NCI-H1048 (cell line): ENCODE measurements around the gene S100A6.
A peak's percentile ranks its signal among the peaks of the same experiment; 100 is the strongest.
"Not testable (repeated sequence)": the region's sequence is repeated elsewhere in the genome, so short reads cannot be mapped to it uniquely, and the experiment has no call there.

Source experiments
- DNase-seq: peaks from one replicate; lab custom pipeline; 2025; lab: John Stamatoyannopoulos, UW

S100A6 gene

DNA sequence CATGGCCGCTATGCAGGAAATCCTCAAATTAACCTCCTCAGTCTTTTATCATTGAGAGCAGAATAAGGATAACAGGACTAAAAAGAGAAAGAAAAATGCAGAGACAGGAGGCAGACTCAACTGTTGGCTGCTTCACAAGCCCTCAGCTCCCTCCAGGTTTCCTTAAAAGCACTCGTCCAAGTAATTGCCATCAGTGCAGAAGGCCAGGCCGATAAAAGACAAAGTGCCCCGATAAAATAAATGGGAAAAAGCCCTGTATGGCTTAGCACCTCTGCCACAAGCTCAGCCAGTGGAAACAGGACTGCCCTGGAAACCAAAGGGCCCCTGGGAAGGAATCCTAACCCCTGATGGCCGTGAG lies 8.1 kb downstream of the S100A6 start:
- DNase-seq = no peak

- DNase-seq = no peak
Measured at GRCh38 chr1:153527023-153527682, 8.6 kb downstream of the S100A6 start.

- no peak for DNase-seq
Measured at GRCh38 chr1:153526132-153526543, 9.7 kb downstream of the S100A6 start.

DNA sequence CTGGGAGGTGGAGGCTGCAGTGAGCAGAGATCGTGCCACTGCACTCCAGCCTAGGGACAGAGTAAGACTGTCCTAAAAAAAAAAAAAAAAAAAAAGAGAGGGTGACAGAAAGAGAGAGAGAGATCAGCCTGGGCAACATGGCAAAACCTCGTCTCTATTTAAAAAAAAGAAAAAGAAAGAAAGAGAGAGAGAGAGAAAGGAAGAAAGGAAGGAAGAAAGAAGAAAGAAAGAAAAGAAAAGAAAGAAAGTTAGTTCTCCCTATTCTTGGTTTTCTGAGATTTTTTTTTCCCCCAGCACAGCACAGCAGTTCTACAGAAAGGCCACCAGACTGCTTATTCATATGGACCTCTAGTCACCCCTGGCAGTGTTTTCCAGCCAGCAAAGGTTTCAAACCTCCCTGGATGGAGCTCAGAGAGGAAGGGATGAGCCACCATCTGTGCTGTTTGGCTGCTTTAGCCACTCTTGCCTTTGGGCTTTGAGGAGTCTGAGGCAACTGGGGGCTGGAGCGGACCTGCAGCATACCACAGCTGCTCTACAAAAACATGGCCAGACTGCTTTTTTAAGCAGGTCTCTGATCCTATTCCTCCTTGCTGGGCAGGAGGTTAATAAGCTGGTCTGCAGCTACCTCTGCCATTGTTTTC lies 10.6 kb downstream of the S100A6 start:
- no peak for DNase-seq

GRCh38 chr1:153522353-153523048 lies 13.3 kb downstream of the S100A6 start:
- DNase-seq = not testable (repeated sequence)

DNA sequence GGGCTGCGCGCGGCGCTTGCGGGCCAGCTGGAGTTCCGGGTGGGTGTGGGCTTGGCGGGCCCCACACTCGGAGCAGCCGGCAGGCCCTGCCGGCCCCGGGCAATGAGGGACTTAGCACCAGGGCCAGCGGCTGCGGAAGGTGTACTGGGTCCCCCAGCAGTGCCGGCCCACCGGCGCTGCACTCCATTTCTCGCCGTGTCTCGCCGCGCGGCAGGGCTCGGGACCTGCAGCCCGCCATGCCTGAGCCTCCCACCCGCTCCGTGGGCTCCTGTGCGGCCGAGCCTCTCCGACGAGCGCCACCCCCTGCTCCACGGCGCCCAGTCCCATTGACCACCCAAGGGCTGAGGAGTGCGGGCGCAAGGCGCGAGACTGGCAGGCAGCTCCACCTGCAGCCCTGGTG lies 14.0 kb downstream of the S100A6 start:
- not testable (repeated sequence) for DNase-seq

- no peak for DNase-seq
Measured at GRCh38 chr1:153520818-153521476, 14.8 kb downstream of the S100A6 start.

GRCh38 chr1:153520137-153520691 lies 15.6 kb downstream of the S100A6 start:
- not testable (repeated sequence) for DNase-seq

DNA sequence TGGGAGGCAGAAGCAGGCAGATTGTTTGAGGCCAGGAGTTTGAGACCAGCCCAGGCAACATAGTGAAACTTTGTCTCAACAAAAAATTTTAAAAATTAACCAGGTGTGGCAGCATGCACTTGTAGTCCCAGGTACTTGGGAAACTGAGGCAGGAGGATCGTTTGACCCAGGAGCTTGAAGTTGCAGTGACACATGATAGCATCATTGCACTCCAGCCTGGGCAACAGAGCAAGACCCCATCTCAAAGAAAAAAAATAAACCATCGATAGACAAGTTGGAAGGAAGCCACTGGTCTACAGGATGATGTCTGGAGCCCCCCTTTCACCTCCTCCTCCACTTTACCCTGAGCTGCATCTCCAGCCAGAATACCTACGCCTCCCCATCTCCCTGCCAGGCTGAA lies 16.5 kb downstream of the S100A6 start:
- DNase-seq = no peak

DNA sequence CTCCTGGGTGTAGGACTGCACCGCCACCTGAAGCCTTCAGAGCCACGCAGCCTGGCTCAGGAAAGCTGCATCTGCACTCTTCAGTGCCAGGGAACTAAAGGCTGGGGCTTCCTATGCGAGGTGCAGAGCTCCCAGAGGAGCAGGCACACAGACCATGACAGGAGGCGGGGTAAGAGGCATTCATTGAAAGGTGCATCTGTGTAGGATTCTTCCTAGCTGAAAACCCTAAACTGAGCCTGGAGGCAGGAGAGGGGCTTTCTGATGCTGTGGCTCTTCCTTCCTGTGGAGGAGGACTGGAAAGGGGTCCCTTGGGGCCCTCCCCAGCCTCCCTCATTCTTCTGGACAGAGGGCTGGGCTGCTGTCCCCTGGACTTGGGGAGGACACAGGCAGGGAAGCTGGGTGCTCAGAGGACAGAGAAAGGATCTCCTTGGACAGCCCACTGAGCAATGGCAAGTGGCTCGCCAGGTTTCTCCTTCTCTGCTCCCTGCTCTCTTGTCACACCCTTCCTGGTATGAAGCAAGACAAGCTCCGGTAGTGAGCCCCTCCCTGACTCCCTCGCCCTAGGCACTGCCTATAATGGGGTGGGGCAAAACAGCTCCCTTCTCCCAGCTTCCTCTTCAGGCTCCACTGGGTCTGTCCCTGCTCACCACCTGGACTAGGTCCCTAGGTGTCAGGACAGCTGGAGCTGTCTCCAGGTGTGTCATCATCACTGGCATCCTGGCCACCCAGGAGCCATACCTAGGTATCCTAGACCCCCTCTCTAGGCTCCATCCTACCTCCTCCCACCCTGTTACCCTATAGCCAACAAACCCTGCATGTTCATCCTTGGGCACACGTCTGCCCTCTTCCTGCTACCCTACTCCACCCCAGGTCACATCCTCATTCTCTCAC lies 20.0 kb downstream of the S100A6 start:
- DNase-seq = no peak

- no peak for DNase-seq
Measured at GRCh38 chr1:153513666-153514065, 22.1 kb downstream of the S100A6 start.

GRCh38 chr1:153513023-153513422 lies 22.8 kb downstream of the S100A6 start:
- DNase-seq = no peak

- DNase-seq = peak; percentile 41
Measured at GRCh38 chr1:153510984-153511410, 24.8 kb downstream of the S100A6 start.

GRCh38 chr1:153509729-153510354 lies 25.9 kb downstream of the S100A6 start:
- DNase-seq = peak; percentile 25

GRCh38 chr1:153509036-153509435 lies 26.8 kb downstream of the S100A6 start:
- no peak for DNase-seq

DNA sequence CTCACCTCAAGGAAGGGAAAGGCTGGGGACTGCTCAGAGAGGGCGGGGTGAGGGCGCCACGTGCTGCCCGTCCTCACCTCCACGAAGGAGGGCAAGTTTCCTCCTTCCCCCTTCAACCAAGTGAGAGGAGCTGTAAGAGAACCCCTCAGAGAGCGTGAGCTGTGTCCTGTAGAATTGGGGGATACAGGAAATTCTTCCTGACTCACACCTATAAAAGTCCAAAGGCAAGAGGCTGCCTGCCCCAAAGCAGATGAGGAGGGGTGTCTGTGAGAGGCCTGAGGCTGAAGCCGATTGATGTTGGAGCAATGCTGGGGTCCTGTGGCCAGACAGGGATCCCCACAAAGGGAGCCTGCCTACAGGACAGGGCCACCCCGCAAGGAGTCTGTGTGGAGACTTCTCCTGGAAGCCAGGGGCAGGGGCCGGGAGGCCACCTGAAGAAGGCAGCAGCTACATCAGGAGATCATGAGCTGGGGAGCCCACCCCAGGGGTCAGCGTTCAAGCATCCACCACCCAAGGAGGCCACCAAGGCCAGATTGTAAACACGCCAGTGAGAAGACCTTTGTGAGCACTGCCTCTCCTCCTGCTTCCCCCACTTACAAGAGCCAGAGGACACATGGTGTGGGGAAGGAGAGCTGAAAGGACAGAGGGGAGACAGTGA lies 27.7 kb downstream of the S100A6 start:
- DNase-seq = no peak

DNA sequence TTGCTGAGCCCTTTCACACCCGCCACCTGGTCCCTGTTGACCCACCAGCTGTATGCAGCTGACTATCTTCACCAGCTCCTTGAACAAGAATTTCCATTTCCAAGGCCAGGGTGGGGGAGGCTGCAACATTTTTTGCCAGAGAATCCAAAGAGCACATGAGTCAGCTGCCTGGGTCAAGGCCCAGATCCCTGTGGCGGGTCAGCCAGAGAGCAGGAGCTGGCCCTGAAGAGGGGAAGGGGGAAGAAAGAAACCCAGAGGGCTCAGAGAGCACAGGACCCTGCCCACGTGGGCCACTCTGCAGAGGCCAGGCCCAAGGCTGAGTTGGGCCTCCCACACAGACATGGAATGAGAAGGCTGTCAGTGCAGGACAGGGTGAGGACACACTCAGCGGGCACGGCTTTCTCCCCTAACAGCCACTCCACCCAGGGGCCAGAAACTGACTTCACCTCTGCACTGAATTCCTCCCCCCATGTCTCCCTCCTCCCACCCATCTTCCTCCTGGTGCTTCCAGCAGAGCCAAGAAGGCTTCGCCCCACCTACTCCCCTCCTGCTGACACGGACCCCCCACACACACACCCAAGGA lies 28.9 kb downstream of the S100A6 start:
- no peak for DNase-seq

GRCh38 chr1:153506386-153506785 lies 29.4 kb downstream of the S100A6 start:
- no peak for DNase-seq

DNA sequence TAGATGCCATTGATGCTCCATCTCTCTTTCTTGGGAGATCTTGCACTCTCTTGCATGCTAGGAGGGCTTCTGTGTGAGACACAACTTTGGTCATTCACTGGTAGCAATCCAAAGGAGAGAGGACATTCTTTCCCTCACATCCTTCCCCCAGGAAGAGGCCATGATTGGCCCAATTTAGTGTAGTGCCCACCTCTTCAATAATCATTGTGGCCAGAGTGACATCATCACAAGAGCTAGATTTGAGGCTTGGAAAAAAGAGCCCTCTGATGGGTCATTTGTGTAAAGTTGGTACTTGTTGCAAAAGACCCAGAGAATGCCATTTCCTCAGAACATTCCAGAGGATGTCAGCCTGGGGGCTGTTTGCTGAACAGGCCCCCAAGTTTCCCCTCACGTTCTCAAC lies 30.2 kb downstream of the S100A6 start:
- no peak for DNase-seq

DNA sequence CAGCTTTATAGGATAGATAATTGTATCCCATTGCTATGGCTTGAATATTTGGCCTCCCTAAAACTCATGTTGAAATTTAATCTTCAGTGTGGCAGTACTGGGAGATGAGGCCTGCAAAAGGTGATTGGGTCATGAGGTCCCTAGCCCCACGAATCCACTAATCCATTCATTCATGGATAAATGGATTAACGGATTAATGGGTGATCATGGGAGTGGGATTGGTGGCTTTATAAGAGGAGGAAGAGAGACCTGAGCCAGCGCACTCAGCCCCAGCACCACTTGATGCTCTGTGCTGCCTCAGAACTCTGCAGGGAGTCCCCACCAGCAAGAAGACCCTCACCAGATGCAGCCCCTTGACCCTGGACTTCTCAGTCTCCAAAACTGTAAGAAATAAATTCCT lies 32.0 kb downstream of the S100A6 start:
- DNase-seq = no peak
